HCT116 (cell line): ENCODE measurements around the gene SERPINE3. TPM values are rescaled to one million over a fixed set of nuclear protein-coding genes. Genes with fewer than 3 reads are reported as not detected.

Experiments
- ATAC-seq: fragments of 200-7000 bp; cut with Tn5 transposase; 2 replicates; pipeline ENCODE4 v1.9.1; 2020; ENCODE audit warnings: mild to moderate bottlenecking, moderate library complexity
- BruUV-seq: library from RNA; stranded (reverse); fragments of 400-500 nt; replicated peaks from 2 replicates; lab custom pipeline; 2021; lab: Mats Ljungman, UMichigan
- CTCF ChIA-PET: fragments of 300-600 bp; sonication (Branson Sonifier 250); formaldehyde crosslinking; loops from one replicate; lab custom pipeline; 2021; ENCODE audit warnings: antibody characterized with exemption; lab: Charles Lee
- POLR2A ChIA-PET: fragments of 300-600, 350-600 bp; sonication (Branson Sonifier 250); formaldehyde crosslinking; loops from one replicate; lab custom pipeline; 2021; ENCODE audit warnings: antibody characterized with exemption; lab: Charles Lee
- RAD21 ChIA-PET, 2 experiments: fragments of 300-600 bp; sonication (Branson Sonifier 250); formaldehyde crosslinking; loops; one replicate each; lab custom pipeline; 2023; ENCODE audit warnings: low total read pairs in 2 of 2; ENCODE audit not compliant: uncharacterized antibody in 2 of 2, unreplicated experiment in 2 of 2, low non-redundant PET in 1 of 2; lab: Charles Lee
- DNase-seq: peaks from one replicate; pipeline ENCODE4 v3.0.0-alpha.2; 2010; ENCODE audit warnings: low read depth, low spot score
- H2AFZ ChIP-seq: fragments of 200-600 bp; shearing (Covaris generic), sonication (generic); 2 replicates; pipeline ENCODE4 v1.6.1; 2017; ENCODE audit warnings: low read depth, mixed run types, mixed read lengths, antibody characterized with exemption, low read length; ENCODE audit not compliant: poor library complexity, severe bottlenecking
- H3K27ac ChIP-seq: 2 replicates; pipeline ENCODE4 v1.5.1; 2012; ENCODE audit warnings: low read depth, low read length
- H3K27me3 ChIP-seq: fragments of 200-600 bp; sonication (generic); 2 replicates; pipeline ENCODE4 v1.6.1; 2016; ENCODE audit warnings: mixed run types, low read length, mixed read lengths; ENCODE audit not compliant: insufficient read depth
- H3K36me3 ChIP-seq, 2 experiments: fragments of 200-500 bp in 1 of 2; fragments of 200-600 bp in 1 of 2; sonication (Bioruptor generic) in 1 of 2; sonication (generic) in 1 of 2; 2 replicates each; pipeline versions ENCODE4 v1.5.1 to v1.6.1; 2014 to 2016; ENCODE audit warnings: low read length in 2 of 2, inconsistent platforms in 1 of 2, mixed read lengths in 1 of 2, mixed run types in 1 of 2; ENCODE audit not compliant: insufficient read depth in 2 of 2, control insufficient read depth in 1 of 2
- H3K4me1 ChIP-seq, 2 experiments: fragments of 200-600 bp in 1 of 2; sonication (generic) in 1 of 2; 2 replicates each; pipeline versions ENCODE4 v1.5.1 to v1.6.1; 2012 to 2017; ENCODE audit warnings: low read length in 2 of 2, inconsistent platforms in 1 of 2, mild to moderate bottlenecking in 1 of 2, mixed read lengths in 1 of 2, mixed run types in 1 of 2, moderate library complexity in 1 of 2; ENCODE audit not compliant: insufficient read depth in 2 of 2, control insufficient read depth in 1 of 2
- H3K4me2 ChIP-seq: fragments of 200-600 bp; sonication (generic); 2 replicates; pipeline ENCODE4 v1.6.1; 2017; ENCODE audit warnings: mixed run types, low read length, mixed read lengths
- H3K4me3 ChIP-seq, 2 experiments: fragments of 200-600 bp in 1 of 2; sonication (generic) in 1 of 2; replicated peaks in 1 of 2; 2 replicates each; pipeline ENCODE4 v1.5.1; 2011 to 2016; ENCODE audit warnings: low read length in 2 of 2, control low read depth in 1 of 2, low read depth in 1 of 2, mild to moderate bottlenecking in 1 of 2, mixed read lengths in 1 of 2, mixed run types in 1 of 2
- H3K79me2 ChIP-seq: fragments of 200-600 bp; sonication (generic); 2 replicates; pipeline ENCODE4 v1.6.1; 2017; ENCODE audit warnings: mild to moderate bottlenecking, mixed run types, low read length, moderate library complexity, mixed read lengths; ENCODE audit not compliant: insufficient read depth
- H3K9ac ChIP-seq: fragments of 200-600 bp; sonication (generic); 2 replicates; pipeline ENCODE4 v1.6.1; 2016; ENCODE audit warnings: low read length, mixed read lengths
- H3K9me2 ChIP-seq: fragments of 200-600 bp; sonication (generic), shearing (Covaris generic); 2 replicates; pipeline ENCODE4 v1.6.1; 2017; ENCODE audit warnings: mixed run types, mild to moderate bottlenecking, moderate library complexity; ENCODE audit not compliant: insufficient read depth
- H3K9me3 ChIP-seq, 2 experiments: fragments of 200-500 bp in 1 of 2; fragments of 200-600 bp in 1 of 2; sonication (Bioruptor generic) in 1 of 2; sonication (generic) in 1 of 2; 2 replicates each; pipeline ENCODE4 v1.6.1; 2014 to 2017; ENCODE audit warnings: low read length in 2 of 2, mixed read lengths in 2 of 2, inconsistent platforms in 1 of 2, low read depth in 1 of 2, mild to moderate bottlenecking in 1 of 2, mixed run types in 1 of 2, moderate library complexity in 1 of 2; ENCODE audit not compliant: control insufficient read depth in 1 of 2, insufficient read depth in 1 of 2
- H4K20me1 ChIP-seq: fragments of 200-600 bp; sonication (generic), shearing (Covaris generic); 2 replicates; pipeline ENCODE4 v1.6.1; 2017; ENCODE audit warnings: mixed run types, mild to moderate bottlenecking, moderate library complexity; ENCODE audit not compliant: insufficient read depth
- EZH2phosphoT487 ChIP-seq: fragments of 200-600 bp; IDR thresholded peaks from 2 replicates; pipeline ENCODE4 v1.6.1; 2018; ENCODE audit warnings: antibody characterized with exemption, borderline replicate concordance
- FOSL1 ChIP-seq: IDR thresholded peaks from 2 replicates; pipeline ENCODE4 v1.6.1; 2012; ENCODE audit warnings: low read depth
- JUND ChIP-seq: IDR thresholded peaks from 2 replicates; pipeline ENCODE4 v1.6.1; 2012
- SIN3A ChIP-seq: IDR thresholded peaks from 2 replicates; pipeline ENCODE4 v1.6.1; 2012; ENCODE audit warnings: low read depth
- ZNF274 ChIP-seq: fragments of 200-500 bp; sonication (Bioruptor generic); IDR thresholded peaks from 2 replicates; pipeline ENCODE4 v1.6.1; 2014; ENCODE audit warnings: mild to moderate bottlenecking, low read depth, low read length, inconsistent platforms
- intact Hi-C: fragments of 100-400 bp; cut with micrococcal nuclease; formaldehyde crosslinking; loops from 2 replicates; pipeline ENCODE4 v1.10.0; 2022
- total RNA-seq: library from RNA; stranded (reverse); gene quantifications from one replicate; pipeline ENCODE4 v1.2.1, GENCODE V29; 2021; ENCODE audit not compliant: unreplicated experiment
- TF ChIP-seq, protein P1 (sequence below): IDR thresholded peaks from 2 replicates; pipeline ENCODE4 v1.6.1; 2012
- TF ChIP-seq, protein P2 (sequence below): IDR thresholded peaks from 2 replicates; pipeline ENCODE4 v1.6.1; 2011; ENCODE audit warnings: mild to moderate bottlenecking, low read length, moderate library complexity; ENCODE audit not compliant: insufficient replicate concordance; ENCODE audit errors: extremely low read depth
- TF ChIP-seq, protein P3 (sequence below): IDR thresholded peaks from 2 replicates; pipeline ENCODE4 v1.6.1; 2012
- TF ChIP-seq, protein P4 (sequence below), 3 experiments: fragments of 200-600 bp in 1 of 3; sonication (generic) in 1 of 3; IDR thresholded peaks in 2 of 3; conservative IDR thresholded peaks in 1 of 3; 2 replicates each; pipeline ENCODE4 v1.5.1; 2012 to 2017; ENCODE audit warnings: low read depth in 2 of 3, low read length in 2 of 3, antibody characterized with exemption in 1 of 3, borderline replicate concordance in 1 of 3, control low read depth in 1 of 3, mild to moderate bottlenecking in 1 of 3, mixed read lengths in 1 of 3, mixed run types in 1 of 3, moderate library complexity in 1 of 3; ENCODE audit not compliant: insufficient read depth in 1 of 3

Gene SERPINE3
- total RNA-seq, 1 experiment from 2014 or later = not detected

DNA sequence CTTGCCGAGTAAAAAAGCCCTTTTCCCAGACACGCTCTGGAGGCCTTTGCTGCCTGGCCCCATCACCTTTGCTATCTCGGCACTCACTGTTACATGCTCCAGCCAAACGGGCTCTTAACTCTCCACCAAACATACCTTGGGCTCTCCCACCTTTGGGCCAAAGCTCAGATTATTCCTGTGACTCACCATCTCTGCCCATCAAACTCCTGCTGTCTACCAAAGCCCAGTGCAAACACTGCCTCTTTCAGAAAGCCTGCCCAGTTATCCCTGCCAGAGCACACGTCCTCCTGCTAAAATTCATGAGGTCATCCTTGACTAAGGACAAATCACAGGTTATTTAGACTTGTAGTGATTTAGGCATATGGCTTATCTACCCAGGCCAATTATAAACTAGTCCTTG lies 48.1 kb upstream of the SERPINE3 start:
- Histone ChIP-seq H3K9me2 (no peaks in the 10 kb centered on the region), H3K4me2 (no peak overlapping the region), H3K9me3 (no peaks in the 10 kb centered on the region), H4K20me1 (no peaks in the 10 kb centered on the region), H2AFZ (no peak overlapping the region), H3K4me3 (no peak overlapping the region), H3K36me3 (no peaks in the 10 kb centered on the region), H3K4me1 (no peaks in the 10 kb centered on the region), H3K79me2 (no peaks in the 10 kb centered on the region), H3K27ac (no peak overlapping the region), H3K27me3 (no peaks in the 10 kb centered on the region), H3K9ac (no peak overlapping the region)
- TF ChIP-seq SIN3A (no peak), FOSL1 (no peak), ZNF274 (no peak), JUND (no peak), EZH2phosphoT487 (no peak)
- TF ChIP-seq, protein P1, sequence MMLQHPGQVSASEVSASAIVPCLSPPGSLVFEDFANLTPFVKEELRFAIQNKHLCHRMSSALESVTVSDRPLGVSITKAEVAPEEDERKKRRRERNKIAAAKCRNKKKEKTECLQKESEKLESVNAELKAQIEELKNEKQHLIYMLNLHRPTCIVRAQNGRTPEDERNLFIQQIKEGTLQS = no peak
- TF ChIP-seq, protein P2, sequence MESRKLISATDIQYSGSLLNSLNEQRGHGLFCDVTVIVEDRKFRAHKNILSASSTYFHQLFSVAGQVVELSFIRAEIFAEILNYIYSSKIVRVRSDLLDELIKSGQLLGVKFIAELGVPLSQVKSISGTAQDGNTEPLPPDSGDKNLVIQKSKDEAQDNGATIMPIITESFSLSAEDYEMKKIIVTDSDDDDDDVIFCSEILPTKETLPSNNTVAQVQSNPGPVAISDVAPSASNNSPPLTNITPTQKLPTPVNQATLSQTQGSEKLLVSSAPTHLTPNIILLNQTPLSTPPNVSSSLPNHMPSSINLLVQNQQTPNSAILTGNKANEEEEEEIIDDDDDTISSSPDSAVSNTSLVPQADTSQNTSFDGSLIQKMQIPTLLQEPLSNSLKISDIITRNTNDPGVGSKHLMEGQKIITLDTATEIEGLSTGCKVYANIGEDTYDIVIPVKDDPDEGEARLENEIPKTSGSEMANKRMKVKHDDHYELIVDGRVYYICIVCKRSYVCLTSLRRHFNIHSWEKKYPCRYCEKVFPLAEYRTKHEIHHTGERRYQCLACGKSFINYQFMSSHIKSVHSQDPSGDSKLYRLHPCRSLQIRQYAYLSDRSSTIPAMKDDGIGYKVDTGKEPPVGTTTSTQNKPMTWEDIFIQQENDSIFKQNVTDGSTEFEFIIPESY = no peak
- TF ChIP-seq, protein P3, sequence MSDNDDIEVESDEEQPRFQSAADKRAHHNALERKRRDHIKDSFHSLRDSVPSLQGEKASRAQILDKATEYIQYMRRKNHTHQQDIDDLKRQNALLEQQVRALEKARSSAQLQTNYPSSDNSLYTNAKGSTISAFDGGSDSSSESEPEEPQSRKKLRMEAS = no peak
- TF ChIP-seq, protein P4, sequence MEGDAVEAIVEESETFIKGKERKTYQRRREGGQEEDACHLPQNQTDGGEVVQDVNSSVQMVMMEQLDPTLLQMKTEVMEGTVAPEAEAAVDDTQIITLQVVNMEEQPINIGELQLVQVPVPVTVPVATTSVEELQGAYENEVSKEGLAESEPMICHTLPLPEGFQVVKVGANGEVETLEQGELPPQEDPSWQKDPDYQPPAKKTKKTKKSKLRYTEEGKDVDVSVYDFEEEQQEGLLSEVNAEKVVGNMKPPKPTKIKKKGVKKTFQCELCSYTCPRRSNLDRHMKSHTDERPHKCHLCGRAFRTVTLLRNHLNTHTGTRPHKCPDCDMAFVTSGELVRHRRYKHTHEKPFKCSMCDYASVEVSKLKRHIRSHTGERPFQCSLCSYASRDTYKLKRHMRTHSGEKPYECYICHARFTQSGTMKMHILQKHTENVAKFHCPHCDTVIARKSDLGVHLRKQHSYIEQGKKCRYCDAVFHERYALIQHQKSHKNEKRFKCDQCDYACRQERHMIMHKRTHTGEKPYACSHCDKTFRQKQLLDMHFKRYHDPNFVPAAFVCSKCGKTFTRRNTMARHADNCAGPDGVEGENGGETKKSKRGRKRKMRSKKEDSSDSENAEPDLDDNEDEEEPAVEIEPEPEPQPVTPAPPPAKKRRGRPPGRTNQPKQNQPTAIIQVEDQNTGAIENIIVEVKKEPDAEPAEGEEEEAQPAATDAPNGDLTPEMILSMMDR (IDR thresholded peaks at IDR 0.05 in 2 of 3, conservative IDR thresholded peaks at IDR 0.05 in 1 of 3; ENCODE audit: borderline replicate concordance in 1 of 3, insufficient read depth in 1 of 3, low read depth in 2 of 3, low read length in 2 of 3) = no peak
- ATAC-seq (no peak), DNase-seq (no peak)
- intact Hi-C loops = no loop called here
- ChIA-PET POLR2A (no interaction called here), RAD21 (no interaction called here), CTCF (no interaction called here)
- no TSS peak for BruUV-seq
